UCSD-AML1 (cell line): ENCODE data around the gene OR4D6.

Experiments used
- DNase-seq: peaks from one replicate; lab custom pipeline; 2025; ENCODE audit not compliant: unreplicated experiment; lab: John Stamatoyannopoulos, UW

OR4D6 gene

DNA sequence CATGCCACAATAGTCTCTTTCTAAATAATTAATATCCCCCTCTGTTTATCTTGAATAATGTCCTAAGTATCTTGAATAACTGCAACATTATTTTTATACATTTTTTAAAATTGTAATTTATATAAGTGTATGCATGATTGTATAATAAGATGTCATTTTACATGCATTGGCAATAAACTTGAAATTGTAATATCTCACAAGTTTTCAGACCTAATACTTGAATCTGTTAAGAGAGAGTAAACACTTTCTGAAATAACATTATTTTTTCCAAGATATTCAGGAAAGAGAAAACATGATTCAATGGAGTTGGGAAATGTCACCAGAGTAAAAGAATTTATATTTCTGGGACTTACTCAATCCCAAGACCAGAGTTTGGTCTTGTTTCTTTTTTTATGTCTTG is 46.5 kb downstream of the OR4D6 start, which contains the start of gene OR4D11:
TSS of gene OR4D11 (plus strand) at position 301 of the 400 bp plus-strand sequence. CDS start at position 301, 0 bp downstream.
- no peak for DNase-seq
